Gastrocnemius medialis (tissue), 4 donors: Measurements from ENCODE around the gene TMEM130. TPM values are rescaled to one million over a fixed set of nuclear protein-coding genes. Genes with fewer than 3 reads are reported as not detected.

Source experiments
- ATAC-seq, 2 donors: fragments of 150-250 bp; one replicate each; pipeline ENCODE4 v1.9.1; 2016
- DNase-seq, 2 donors: peaks; one replicate each; pipeline ENCODE4 v3.0.0-alpha.2; 2019
- H3K27ac ChIP-seq, 4 donors: fragments of 200-600 bp; sonication (generic); 1 replicate in 1 of 4; 2 replicates in 3 of 4; pipeline ENCODE4 v1.5.1; 2016 to 2018; ENCODE audit warnings: mild to moderate bottlenecking in 2 of 4, moderate library complexity in 1 of 4
- H3K27me3 ChIP-seq, 3 donors: fragments of 200-600 bp; sonication (generic) in 2 of 3; 1 replicate in 1 of 3; 2 replicates in 2 of 3; pipeline versions ENCODE4 v1.5.1 to v1.6.0; 2016 to 2019; ENCODE audit warnings: mild to moderate bottlenecking in 1 of 3, moderate library complexity in 1 of 3
- H3K36me3 ChIP-seq, 2 donors: fragments of 200-600 bp; sonication (generic) in 1 of 2; one replicate each; pipeline ENCODE4 v1.5.1; 2017 to 2018
- H3K4me1 ChIP-seq, 2 donors: fragments of 200-600 bp; sonication (generic) in 1 of 2; one replicate each; pipeline ENCODE4 v1.5.1; 2016 to 2017; ENCODE audit warnings: mild to moderate bottlenecking in 2 of 2
- H3K4me3 ChIP-seq, 4 donors: fragments of 200-600 bp; sonication (generic) in 3 of 4; 1 replicate in 1 of 4; 2 replicates in 3 of 4; pipeline ENCODE4 v1.5.1; 2016 to 2019; ENCODE audit warnings: mild to moderate bottlenecking in 2 of 4
- H3K9me3 ChIP-seq, 3 donors: fragments of 200-600 bp; sonication (generic) in 2 of 3; 1 replicate in 1 of 3; 2 replicates in 2 of 3; pipeline ENCODE4 v1.5.1; 2016 to 2019
- POLR2A ChIP-seq, 2 donors: fragments of 450-650 bp; IDR thresholded peaks; one replicate each; pipeline ENCODE4 v1.6.1; 2017; ENCODE audit warnings: antibody characterized with exemption in 2 of 2, mild to moderate bottlenecking in 2 of 2, moderate library complexity in 2 of 2
- in situ Hi-C, 4 donors: fragments of 200-750 bp; cut with MboI; loops; one replicate each; pipeline versions ENCODE4 v1.15.0 to v1.8.0; 2017; ENCODE audit warnings: low sequenced_read_pairs in 4 of 4
- intact Hi-C: fragments of 100-400 bp; cut with DNase I; formaldehyde crosslinking; loops from one replicate; pipeline ENCODE4 v1.15.1; 2023; ENCODE audit warnings: low total_unique reads
- total RNA-seq, 4 donors: library from RNA; depleted of rRNA; stranded (reverse); fragments of >200 nt; gene quantifications; one replicate each; pipeline versions ENCODE4 v1.1.0 to v1.2.3, GENCODE V29; 2016
- TF ChIP-seq, protein P1 (sequence below), 5 experiments: fragments of 450-650 bp in 3 of 5; fragments of 200-600 bp in 2 of 5; sonication (generic) in 2 of 5; IDR thresholded peaks in 4 of 5; conservative IDR thresholded peaks in 1 of 5; 1 replicate in 4 of 5; 2 replicates in 1 of 5; pipeline ENCODE4 v1.5.1; 2016 to 2019; ENCODE audit warnings: antibody characterized with exemption in 5 of 5, mild to moderate bottlenecking in 3 of 5, moderate library complexity in 3 of 5

TMEM130 gene
- total RNA-seq, 4 donors from 2014 or later = not detected

DNA sequence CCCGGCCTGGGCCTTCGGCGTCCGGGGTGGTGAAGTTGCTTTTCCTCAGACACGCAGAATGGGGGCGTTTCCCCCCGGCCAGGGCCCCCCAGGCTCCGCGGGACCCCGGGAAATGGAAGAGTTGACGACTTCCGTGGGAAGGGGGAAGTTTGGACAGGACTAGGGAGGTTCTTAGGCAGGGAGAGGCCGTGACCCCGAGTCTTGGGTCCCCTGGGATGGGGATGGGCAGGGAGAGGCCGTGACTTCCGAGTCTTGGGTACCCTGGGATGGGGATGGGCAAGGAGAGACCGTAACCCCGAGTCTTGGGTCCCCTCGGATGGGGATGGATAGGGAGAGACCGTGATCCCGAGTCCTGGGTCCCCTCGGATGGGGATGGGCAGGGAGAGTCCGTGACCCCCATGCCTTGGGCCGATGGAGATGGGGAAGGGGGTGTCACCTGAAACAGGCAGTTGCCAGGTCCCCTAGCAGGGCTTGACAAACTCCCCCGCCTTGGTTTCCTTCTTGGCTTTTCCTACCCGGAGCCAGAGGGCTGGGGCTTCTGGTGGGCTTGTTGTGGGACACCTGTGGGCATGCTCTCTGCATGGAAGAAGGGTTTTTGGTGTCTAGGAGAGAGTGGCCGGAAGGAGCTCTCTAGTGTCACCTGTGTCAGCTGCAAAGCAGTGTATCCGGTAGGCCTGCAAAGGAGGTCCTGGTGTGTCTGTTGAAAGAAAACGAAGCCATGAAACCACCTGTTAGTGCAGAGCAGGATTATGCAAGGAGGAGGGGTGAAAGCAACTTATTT lies 9.6 kb upstream of the TMEM130 start:
- Histone ChIP-seq H3K4me1 (peaks cover 13 to 16% of the 10 kb centered on the region in 2 donors), H3K27ac (peak overlapping the region; percentile 88 to 98 (median 97)), H3K4me3 (peak overlapping the region; percentile 91 to 98 (median 92)), H3K9me3 (no peaks in the 10 kb centered on the region), H3K27me3 (no peaks in the 10 kb centered on the region), H3K36me3 (peaks cover 0 to 33% of the 10 kb centered on the region in 2 donors)
- TF ChIP-seq, protein P1, sequence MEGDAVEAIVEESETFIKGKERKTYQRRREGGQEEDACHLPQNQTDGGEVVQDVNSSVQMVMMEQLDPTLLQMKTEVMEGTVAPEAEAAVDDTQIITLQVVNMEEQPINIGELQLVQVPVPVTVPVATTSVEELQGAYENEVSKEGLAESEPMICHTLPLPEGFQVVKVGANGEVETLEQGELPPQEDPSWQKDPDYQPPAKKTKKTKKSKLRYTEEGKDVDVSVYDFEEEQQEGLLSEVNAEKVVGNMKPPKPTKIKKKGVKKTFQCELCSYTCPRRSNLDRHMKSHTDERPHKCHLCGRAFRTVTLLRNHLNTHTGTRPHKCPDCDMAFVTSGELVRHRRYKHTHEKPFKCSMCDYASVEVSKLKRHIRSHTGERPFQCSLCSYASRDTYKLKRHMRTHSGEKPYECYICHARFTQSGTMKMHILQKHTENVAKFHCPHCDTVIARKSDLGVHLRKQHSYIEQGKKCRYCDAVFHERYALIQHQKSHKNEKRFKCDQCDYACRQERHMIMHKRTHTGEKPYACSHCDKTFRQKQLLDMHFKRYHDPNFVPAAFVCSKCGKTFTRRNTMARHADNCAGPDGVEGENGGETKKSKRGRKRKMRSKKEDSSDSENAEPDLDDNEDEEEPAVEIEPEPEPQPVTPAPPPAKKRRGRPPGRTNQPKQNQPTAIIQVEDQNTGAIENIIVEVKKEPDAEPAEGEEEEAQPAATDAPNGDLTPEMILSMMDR (IDR thresholded peaks at IDR 0.05 in 4 of 5, conservative IDR thresholded peaks at IDR 0.05 in 1 of 5) = peak in 3 of 5 experiments; percentile 6 to 15 (median 8)
- peak; percentile 37 to 64 for TF ChIP-seq POLR2A (IDR thresholded peaks at IDR 0.05)
- ATAC-seq (peak; percentile 60 to 86), DNase-seq (peak; percentile 16 to 78)
- intact Hi-C loops (loop anchor here (10.0 kb wide), 1 partner anchor 595 kb away; the partner anchor contains the start of gene BRI3), in situ Hi-C loops (no loop called here)

DNA sequence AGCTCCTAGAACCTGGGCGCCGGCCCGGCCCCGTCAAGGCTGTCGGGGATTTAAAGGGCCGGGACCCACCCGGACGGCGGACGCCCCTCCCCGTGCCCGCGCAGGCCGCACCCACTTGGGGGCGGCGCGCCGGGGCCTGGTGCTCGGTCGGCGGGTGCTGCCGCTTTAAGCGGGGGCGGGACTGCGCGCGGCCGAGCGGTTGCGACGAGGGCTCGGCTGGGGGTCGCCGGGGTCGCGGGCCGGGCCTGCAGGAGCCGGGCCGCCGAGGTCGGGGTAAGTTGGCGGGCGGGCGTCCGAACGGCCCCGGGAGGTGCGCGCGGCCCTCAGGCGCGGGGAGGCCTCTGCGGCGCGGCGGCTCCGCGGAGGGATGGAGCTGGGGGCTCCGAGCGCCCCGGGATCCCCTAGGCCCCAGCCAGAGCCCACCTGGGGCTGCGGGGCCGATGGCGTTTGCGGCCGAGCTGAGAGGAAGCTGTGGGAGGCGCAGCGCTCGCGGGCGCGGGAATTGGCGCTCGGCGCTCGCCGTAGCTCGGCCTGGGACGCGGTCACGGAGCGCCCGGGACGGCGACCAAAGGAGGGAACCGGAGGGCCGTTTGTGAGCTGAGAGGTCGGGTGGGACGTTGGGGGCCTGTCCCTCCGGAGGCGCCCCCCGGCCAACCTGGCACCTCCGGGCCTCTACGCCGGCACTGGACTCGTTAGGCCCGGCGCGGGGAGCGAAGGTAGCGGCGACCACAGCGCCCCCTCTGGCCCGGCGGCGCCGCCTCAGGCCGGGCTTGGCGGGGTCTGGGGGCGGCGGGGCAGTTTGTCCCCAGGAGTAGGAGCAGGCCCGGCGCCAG lies 8.8 kb upstream of the TMEM130 start, which contains the start of gene TRRAP:
Gene TRRAP, plus strand, starts transcription at position 168 of the 833 bp plus-strand sequence. CDS start 2,619 bp downstream, outside the sequence.
- Histone ChIP-seq H3K27me3 (no peaks in the 10 kb centered on the region), H3K4me3 (peak within 1 kb of the TSS; percentile 91 to 98 (median 92)), H3K27ac (peak within 1 kb of the TSS; percentile 88 to 98 (median 97)), H3K4me1 (peaks cover 13 to 16% of the 10 kb centered on the region in 2 donors), H3K36me3 (peaks cover 0 to 29% of the 10 kb centered on the region in 2 donors), H3K9me3 (no peaks in the 10 kb centered on the region)
- DNase-seq = peak; percentile 23 to 60
- peak; percentile 54 to 61 for TF ChIP-seq POLR2A (IDR thresholded peaks at IDR 0.05)
- TF ChIP-seq, protein P1 (IDR thresholded peaks at IDR 0.05 in 4 of 5, conservative IDR thresholded peaks at IDR 0.05 in 1 of 5) = peak; percentile 88 to 98 (median 97)
- intact Hi-C loops (loop anchor here (10.0 kb wide), 1 partner anchor 594 kb away; the partner anchor contains the start of gene BRI3), in situ Hi-C loops (no loop called here)
- peak; percentile 78 to 79 for ATAC-seq

DNA sequence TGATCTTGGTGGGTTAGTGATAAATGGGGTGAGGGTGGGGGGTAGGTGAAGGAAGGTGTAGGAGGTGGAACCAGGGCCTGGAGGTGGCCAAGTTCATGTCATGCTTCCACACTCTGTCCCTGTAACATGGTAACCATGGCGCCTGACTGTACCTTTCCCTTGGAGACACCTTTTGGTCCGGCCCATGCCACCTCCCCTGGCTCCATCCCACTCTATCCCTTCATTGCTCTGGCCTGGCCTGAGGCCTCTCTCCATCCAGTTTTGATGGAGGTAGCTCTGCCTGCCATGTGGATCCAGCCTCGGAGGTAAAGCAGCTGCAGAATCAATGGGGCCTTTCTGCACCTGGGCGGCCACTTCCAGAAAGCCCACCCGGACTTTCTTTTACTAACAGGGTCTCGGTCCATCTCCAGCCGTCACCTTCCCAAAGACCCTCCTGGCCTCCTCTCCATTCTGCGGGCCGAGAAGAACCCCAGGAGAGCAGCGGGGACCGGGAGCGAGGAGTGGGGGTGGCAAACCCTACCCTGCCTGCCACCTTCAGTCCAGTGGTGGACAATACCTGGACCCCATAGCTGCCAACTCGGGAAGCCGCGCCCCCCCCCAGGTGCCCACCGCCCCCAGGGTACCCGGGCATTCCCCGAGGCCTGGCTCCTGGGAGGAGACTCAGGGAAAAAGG lies 8.0 kb upstream of the TMEM130 start:
- Histone ChIP-seq H3K4me1 (peaks cover 13 to 16% of the 10 kb centered on the region in 2 donors), H3K36me3 (peaks cover 0 to 22% of the 10 kb centered on the region in 2 donors), H3K9me3 (no peaks in the 10 kb centered on the region), H3K27me3 (no peaks in the 10 kb centered on the region), H3K4me3 (peak overlapping the region; percentile 91 to 98 (median 92)), H3K27ac (peak overlapping the region; percentile 88 to 98 (median 97))
- DNase-seq (peak in 1 of 2 donors; percentile 20), ATAC-seq (peak in 1 of 2 donors; percentile 9)
- in situ Hi-C loops = no loop called here
- intact Hi-C loops = loop anchor here (10.0 kb wide), 1 partner anchor 593 kb away; the partner anchor contains the start of gene BRI3
- TF ChIP-seq, protein P1 (IDR thresholded peaks at IDR 0.05 in 4 of 5, conservative IDR thresholded peaks at IDR 0.05 in 1 of 5) = no peak
- no peak for TF ChIP-seq POLR2A (IDR thresholded peaks at IDR 0.05)

DNA sequence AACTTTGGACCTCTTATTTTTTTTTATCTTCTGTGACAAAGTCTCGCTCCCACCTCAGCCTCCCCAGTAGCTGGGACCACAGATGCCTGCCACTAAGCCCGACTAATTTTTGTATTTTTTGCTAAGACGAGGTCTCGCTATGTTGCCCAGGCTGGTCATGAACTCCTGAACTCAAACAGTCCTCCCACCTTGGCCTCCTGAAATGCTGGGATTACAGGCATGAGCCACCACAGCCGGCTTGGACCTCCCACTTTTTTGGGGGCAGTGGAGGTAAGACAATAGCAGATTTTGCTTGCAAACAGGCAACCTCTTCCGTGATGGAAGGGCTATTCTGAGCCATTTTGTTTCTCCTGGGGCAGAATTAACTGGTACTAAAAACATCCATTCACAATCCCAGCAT lies 7.3 kb upstream of the TMEM130 start:
- no peak for ATAC-seq
- Histone ChIP-seq H3K4me3 (no peak overlapping the region), H3K27me3 (no peaks in the 10 kb centered on the region), H3K36me3 (peaks cover 0 to 15% of the 10 kb centered on the region in 2 donors), H3K9me3 (no peaks in the 10 kb centered on the region), H3K4me1 (peaks cover 13 to 16% of the 10 kb centered on the region in 2 donors), H3K27ac (no peak overlapping the region)
- in situ Hi-C loops = no loop called here
- TF ChIP-seq POLR2A (IDR thresholded peaks at IDR 0.05) = no peak
- TF ChIP-seq, protein P1 (IDR thresholded peaks at IDR 0.05 in 4 of 5, conservative IDR thresholded peaks at IDR 0.05 in 1 of 5) = no peak
- intact Hi-C loops = loop anchor here (10.0 kb wide), 1 partner anchor 592 kb away; the partner anchor contains the start of gene BRI3
- DNase-seq = no peak
